Measurements from ENCODE around the gene VPS4A. TPM values are rescaled to one million over a fixed set of nuclear protein-coding genes. Genes with fewer than 3 reads are reported as not detected.

The VPS4A gene
- total and polyA plus RNA-seq, 4 donors = 25.3 to 31.8 (median 26.9) TPM

DNA sequence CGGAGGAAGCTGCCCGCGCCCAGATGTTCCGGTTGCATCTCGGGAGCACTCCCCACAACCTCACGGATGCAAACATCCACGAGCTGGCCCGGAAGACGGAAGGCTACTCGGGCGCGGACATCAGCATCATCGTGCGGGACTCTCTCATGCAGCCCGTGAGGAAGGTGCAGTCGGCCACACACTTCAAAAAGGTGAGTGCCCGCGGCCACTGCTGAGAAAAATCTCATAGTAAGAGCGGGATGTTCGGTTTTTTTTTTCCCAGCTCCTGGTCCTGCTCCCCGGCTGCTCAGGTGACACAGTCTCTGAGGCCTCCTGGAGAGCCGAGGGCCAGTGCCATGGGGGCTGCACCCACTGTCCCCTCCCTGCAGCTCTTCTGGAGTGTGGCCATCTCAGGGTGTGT, 9.9 kb downstream of the VPS4A start:
- TF ChIP-seq, protein P1, sequence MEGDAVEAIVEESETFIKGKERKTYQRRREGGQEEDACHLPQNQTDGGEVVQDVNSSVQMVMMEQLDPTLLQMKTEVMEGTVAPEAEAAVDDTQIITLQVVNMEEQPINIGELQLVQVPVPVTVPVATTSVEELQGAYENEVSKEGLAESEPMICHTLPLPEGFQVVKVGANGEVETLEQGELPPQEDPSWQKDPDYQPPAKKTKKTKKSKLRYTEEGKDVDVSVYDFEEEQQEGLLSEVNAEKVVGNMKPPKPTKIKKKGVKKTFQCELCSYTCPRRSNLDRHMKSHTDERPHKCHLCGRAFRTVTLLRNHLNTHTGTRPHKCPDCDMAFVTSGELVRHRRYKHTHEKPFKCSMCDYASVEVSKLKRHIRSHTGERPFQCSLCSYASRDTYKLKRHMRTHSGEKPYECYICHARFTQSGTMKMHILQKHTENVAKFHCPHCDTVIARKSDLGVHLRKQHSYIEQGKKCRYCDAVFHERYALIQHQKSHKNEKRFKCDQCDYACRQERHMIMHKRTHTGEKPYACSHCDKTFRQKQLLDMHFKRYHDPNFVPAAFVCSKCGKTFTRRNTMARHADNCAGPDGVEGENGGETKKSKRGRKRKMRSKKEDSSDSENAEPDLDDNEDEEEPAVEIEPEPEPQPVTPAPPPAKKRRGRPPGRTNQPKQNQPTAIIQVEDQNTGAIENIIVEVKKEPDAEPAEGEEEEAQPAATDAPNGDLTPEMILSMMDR (IDR thresholded peaks at IDR 0.05; ENCODE audit: control extremely low read depth, extremely low read depth) = no peak
- DNase-seq (no peak), ATAC-seq (ENCODE audit: insufficient read depth, low FRiP score) (no peak)
- H3K9me3 ChIP-seq (ENCODE audit: control insufficient read depth in 4 of 4, insufficient read depth in 3 of 4, low read length in 3 of 4) = no peaks in the 10 kb centered on the region
- H3K27ac ChIP-seq (ENCODE audit: low read depth in 1 of 2, low read length in 1 of 2) = no peak overlapping the region
- H3K9ac ChIP-seq (ENCODE audit: insufficient read depth in 1 of 2, low read length in 2 of 2) = no peak overlapping the region
- H3K27me3 ChIP-seq (ENCODE audit: control insufficient read depth in 3 of 3, insufficient read depth in 3 of 3, low read length in 2 of 3) = no peaks in the 10 kb centered on the region
- H3K36me3 ChIP-seq (ENCODE audit: control insufficient read depth in 4 of 4, insufficient read depth in 4 of 4, low read length in 4 of 4) = peaks cover 25 to 76% (median 53%) of the 10 kb centered on the region in 4 donors
- WGBS, 2 donors = 94% methylated on average over 22 of the region's 22 CpGs
- H3K4me1 ChIP-seq (ENCODE audit: control insufficient read depth in 5 of 5, insufficient read depth in 5 of 5, low read length in 5 of 5) = peaks cover 0 to 3% (median 0%) of the 10 kb centered on the region in 5 donors
- H3K4me3 ChIP-seq = no peak overlapping the region

DNA sequence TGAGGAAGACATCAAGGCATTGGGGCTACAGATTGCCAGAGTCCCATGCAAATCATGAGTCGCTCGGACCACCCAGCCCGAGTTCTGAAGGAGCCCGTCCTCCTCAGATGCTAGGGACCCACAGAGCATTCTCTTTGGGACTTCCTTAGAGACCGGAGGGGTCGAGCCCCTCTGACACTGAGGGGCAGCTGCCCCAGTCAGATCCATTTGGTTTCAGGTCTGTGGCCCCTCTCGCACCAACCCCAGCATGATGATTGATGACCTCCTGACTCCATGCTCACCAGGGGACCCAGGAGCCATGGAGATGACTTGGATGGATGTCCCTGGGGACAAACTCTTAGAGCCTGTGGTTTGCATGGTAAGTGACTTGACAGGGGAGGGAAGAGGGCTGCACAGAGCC, 11.2 kb downstream of the VPS4A start:
- ATAC-seq (ENCODE audit: insufficient read depth, low FRiP score) (no peak), DNase-seq (no peak)
- H3K4me1 ChIP-seq (ENCODE audit: control insufficient read depth in 5 of 5, insufficient read depth in 5 of 5, low read length in 5 of 5) = peaks cover 0 to 3% (median 0%) of the 10 kb centered on the region in 5 donors
- H3K27ac ChIP-seq (ENCODE audit: low read depth in 1 of 2, low read length in 1 of 2) = no peak overlapping the region
- no peak overlapping the region for H3K9ac ChIP-seq (ENCODE audit: insufficient read depth in 1 of 2, low read length in 2 of 2)
- peaks cover 25 to 70% (median 49%) of the 10 kb centered on the region in 4 donors for H3K36me3 ChIP-seq (ENCODE audit: control insufficient read depth in 4 of 4, insufficient read depth in 4 of 4, low read length in 4 of 4)
- no peaks in the 10 kb centered on the region for H3K9me3 ChIP-seq (ENCODE audit: control insufficient read depth in 4 of 4, insufficient read depth in 3 of 4, low read length in 3 of 4)
- no peaks in the 10 kb centered on the region for H3K27me3 ChIP-seq (ENCODE audit: control insufficient read depth in 3 of 3, insufficient read depth in 3 of 3, low read length in 2 of 3)
- TF ChIP-seq, protein P1 (IDR thresholded peaks at IDR 0.05; ENCODE audit: control extremely low read depth, extremely low read depth) = no peak
- WGBS, 2 donors = 90 to 95% methylated on average over 7 of the region's 7 CpGs
- no peak overlapping the region for H3K4me3 ChIP-seq

DNA sequence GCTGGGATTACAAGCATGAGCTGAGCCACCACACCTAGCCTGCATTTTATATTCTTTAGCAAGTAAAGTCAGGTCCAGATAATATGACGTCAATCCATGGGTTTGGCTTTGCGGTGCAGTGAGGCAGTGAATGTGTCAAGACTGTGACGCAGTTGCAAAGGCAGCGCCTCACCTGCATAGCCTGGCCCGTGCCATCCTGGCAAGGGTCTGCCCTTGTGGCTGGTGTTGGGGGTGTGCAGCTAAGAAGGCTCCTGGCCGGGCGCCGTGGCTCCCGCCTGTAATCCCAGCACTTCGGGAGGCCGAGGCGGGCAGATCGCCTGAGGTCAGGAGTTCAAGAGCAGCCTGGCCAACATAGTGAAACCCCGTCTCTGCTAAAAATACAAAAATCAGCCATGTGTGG, 12.3 kb downstream of the VPS4A start:
- DNase-seq = no peak

More for the DNA sequence above, 12.3 kb downstream of the VPS4A start:
- Histone ChIP-seq H3K9ac (ENCODE audit: insufficient read depth in 1 of 2, low read length in 2 of 2) (no peak overlapping the region), H3K27ac (ENCODE audit: low read depth in 1 of 2, low read length in 1 of 2) (no peak overlapping the region), H3K4me3 (no peak overlapping the region), H3K4me1 (ENCODE audit: control insufficient read depth in 5 of 5, insufficient read depth in 5 of 5, low read length in 5 of 5) (peaks cover 0 to 5% (median 3%) of the 10 kb centered on the region in 5 donors), H3K27me3 (ENCODE audit: control insufficient read depth in 3 of 3, insufficient read depth in 3 of 3, low read length in 2 of 3) (no peaks in the 10 kb centered on the region), H3K9me3 (ENCODE audit: control insufficient read depth in 4 of 4, insufficient read depth in 3 of 4, low read length in 3 of 4) (no peaks in the 10 kb centered on the region), H3K36me3 (ENCODE audit: control insufficient read depth in 4 of 4, insufficient read depth in 4 of 4, low read length in 4 of 4) (peaks cover 26 to 66% (median 50%) of the 10 kb centered on the region in 4 donors)
- no peak for ATAC-seq (ENCODE audit: insufficient read depth, low FRiP score)
- WGBS, 2 donors = 89 to 95% methylated on average over 14 of the region's 14 CpGs
- TF ChIP-seq, protein P1 (IDR thresholded peaks at IDR 0.05; ENCODE audit: control extremely low read depth, extremely low read depth) = no peak

All from lung (tissue), 12 donors.